GM12874 (cell line): ENCODE results near the gene KDELR3.

Source experiments
- TF ChIP-seq, protein P1 (sequence below): IDR thresholded peaks from 2 replicates; pipeline ENCODE4 v1.5.1; 2011; ENCODE audit warnings: low read depth, mild to moderate bottlenecking, control low read depth, low read length, moderate library complexity; ENCODE audit not compliant: insufficient read depth

KDELR3 gene

DNA sequence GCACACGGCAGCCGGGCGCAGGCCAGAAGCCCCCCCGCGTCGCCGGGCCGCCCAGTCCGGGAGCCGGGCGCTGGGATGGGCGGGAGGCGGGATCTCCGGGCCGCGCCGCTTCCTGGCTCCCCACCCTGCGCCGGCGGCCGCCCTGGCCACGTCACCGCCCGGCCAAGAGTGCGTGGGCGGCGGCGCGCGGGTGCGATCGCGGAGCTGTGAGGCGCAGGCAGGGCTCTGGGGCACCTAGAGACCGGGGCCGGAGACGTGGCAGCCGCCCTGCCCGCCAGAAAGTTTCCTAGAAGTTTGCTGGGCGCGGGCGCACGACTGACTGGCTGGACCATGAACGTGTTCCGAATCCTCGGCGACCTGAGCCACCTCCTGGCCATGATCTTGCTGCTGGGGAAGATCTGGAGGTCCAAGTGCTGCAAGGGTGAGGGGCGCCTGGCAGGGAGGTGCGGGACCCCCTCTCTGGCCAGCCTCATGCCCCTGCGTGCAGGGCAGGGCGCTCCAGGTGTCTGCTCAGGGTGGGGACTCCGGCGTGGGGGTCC, at the start of gene KDELR3:
Gene KDELR3 (plus strand): TSS at position 193 of the 539 bp plus-strand sequence. CDS start 138 bp downstream, at position 331.
- TF ChIP-seq, protein P1, sequence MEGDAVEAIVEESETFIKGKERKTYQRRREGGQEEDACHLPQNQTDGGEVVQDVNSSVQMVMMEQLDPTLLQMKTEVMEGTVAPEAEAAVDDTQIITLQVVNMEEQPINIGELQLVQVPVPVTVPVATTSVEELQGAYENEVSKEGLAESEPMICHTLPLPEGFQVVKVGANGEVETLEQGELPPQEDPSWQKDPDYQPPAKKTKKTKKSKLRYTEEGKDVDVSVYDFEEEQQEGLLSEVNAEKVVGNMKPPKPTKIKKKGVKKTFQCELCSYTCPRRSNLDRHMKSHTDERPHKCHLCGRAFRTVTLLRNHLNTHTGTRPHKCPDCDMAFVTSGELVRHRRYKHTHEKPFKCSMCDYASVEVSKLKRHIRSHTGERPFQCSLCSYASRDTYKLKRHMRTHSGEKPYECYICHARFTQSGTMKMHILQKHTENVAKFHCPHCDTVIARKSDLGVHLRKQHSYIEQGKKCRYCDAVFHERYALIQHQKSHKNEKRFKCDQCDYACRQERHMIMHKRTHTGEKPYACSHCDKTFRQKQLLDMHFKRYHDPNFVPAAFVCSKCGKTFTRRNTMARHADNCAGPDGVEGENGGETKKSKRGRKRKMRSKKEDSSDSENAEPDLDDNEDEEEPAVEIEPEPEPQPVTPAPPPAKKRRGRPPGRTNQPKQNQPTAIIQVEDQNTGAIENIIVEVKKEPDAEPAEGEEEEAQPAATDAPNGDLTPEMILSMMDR = no peak

DNA sequence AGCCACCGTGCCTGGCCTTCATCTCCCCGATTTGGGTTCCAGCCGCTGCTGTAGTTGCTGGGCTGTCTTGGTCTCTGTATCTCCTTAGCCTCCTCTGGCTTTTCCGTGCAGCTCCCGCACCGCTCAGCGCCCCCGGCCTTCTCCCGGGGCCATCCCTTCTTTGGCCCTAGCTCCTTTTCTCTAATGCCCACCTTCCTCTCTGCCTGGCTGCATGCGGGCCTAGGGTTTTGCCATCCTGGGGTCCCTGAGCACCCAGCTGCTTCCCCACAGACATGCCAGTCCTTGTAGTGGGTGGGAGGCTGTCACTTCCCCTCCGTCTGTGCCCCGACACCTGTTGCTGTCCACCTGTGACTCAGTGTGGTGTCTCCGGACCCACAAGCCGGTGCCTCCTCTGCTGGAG, 49.3 kb upstream of the KDELR3 start:
- TF ChIP-seq, protein P1 = no peak

DNA sequence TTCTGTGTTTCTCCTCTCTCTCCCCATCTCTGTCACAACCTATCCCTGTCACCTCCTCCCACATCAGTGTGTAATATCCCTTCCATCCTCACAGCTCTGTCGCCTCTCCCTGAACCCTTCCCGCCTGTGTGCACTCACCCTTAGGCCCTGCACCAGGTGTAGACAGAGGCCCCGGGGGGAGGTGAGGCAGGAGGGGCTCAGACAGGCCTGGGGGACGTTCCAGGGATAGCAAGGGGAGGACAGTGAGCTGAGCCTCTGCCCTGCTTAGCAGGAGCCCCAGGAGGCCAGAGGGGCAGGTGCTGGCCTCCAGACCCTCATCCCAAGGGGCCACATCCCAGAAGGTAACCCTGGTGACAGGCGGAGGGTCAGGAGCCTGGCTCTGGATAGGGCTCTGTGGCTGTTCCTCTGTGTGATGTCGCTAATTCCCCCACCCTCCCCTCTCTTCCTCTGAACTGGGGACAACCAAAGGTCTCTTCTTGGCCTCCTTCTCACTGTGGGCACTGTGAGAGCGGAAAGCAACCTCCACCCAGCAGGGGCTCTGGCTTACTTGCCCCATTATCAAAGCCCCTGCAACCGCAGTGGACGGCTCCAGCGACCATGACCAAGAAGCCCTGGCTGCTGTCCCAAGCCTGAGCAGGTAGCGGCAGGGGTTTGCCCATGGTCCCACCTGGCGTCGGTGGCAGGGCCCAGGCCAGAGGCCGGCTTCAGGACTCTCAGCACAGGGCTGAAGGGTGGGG, 48.6 kb upstream of the KDELR3 start:
- TF ChIP-seq, protein P1 = no peak

DNA sequence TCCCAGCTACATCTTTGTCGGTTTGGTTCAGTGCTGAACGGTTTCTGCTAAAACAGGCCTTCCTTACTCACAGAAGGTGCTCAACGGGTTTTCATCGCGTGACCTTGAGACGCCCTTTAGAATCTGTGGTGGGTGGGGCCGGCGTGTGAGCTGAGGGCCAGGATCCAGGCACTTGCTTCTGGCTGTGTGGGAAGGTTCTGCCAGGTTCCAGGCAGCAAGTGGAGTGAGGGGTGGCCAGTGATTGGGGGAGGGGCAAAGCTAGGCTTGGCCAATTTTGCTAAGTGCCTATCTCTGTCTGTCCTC, 48.1 kb upstream of the KDELR3 start:
- TF ChIP-seq, protein P1 = no peak

DNA sequence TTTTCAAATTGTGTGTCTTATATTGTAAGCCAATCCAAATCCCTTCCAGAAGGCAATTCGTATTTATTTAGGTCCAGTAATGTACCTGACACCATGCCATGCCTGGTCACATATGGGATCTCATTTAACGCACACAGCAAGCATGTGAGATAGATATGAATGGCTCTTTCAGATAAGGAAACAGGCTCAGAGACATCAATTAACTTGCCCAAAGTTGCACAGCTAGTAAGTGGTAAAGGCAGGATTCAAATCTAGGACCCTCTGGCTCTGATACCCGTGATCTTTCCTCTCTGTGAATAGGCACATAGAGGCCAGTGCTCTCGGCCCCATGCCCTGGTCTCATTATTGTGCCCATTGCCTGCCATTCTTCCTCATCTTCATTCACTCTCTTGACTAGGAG, 47.2 kb upstream of the KDELR3 start:
- TF ChIP-seq, protein P1 = no peak

DNA sequence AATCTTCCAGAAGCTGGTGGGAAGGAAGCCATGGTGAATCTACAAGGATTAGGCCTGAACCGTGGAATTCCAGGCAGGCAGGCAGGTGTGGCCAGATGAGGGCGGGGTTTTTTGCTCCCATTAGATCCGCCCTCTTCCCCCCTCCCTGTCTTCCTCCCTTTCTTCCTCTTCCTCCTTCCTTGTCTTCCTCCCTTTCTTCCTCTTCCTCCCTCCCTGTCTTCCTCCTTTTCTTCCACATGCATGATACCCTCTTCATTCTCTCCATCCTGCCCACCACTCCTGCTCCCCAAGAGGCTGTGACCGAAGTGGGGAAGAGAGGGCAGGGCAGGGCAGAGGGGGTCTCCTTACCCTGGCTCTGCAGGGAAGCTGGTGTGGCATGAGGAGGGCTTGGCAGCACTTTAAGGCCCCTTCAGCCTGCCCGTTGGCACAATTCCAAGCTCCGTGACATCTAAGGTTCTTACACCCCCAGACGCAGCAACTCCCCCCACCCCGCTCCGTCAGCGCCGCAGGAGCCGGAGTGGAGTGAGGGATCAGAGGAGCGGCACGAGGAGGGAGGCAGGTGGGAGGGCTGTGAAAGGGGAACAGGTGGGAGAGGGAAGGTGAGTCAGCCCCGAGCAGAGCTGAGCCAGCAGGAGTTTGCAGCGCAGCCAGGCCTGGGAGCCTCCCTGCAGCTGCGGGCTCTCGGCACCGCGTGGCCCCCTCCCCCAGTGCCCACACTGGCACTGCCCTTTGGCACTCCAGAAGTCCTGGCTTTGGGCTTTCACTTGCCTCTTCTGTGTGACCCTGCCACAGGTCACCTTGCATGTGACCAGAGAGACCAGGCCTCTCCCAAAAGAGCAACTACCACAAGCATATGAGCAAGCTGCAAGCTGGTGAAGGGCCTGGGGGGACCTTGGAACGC, 45.0 kb upstream of the KDELR3 start:
- TF ChIP-seq, protein P1 = no peak
